HepG2 (cell line): ENCODE results near the gene ZNF587B.

Experiments
- PBX2 ChIP-seq: IDR thresholded peaks from 2 replicates; pipeline ENCODE4 v1.6.1; 2016; ENCODE audit warnings: control low read depth
- ZNF644 ChIP-seq: IDR thresholded peaks from 2 replicates; pipeline ENCODE4 v1.6.1; 2016; ENCODE audit warnings: low read depth

DNA sequence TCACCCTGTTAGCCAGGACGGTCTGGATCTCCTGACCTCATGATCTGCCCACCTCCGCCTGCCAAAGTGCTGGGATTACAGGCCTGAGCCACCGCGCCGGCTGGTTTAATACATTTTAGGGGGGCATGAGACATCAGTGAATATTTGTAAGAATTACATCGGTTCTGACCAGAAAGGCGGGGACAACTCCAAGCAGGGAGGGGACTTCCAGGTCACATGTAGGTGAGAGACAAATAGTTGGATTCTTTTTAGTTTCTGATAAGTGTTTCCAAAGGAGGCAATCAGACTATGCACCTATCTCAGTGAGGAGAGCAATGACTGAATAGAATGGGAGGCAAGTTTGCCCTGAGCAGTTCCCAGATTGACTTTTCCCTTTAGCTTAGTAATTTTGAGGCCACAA is 11.7 kb upstream of the ZNF587B start:
- TF ChIP-seq ZNF644 (CRISPR knock-in tag) = no peak
- TF ChIP-seq PBX2 = no peak
